Mucosa of descending colon (tissue), 3 donors: ENCODE measurements around the gene CLIP2. TPM values are rescaled to one million over a fixed set of nuclear protein-coding genes. Genes with fewer than 3 reads are reported as not detected.

Experiments used
- ATAC-seq: fragments of 200-7000 bp; cut with Tn5 transposase; one replicate; pipeline ENCODE4 v1.9.1; 2020; ENCODE audit warnings: mild to moderate bottlenecking, moderate library complexity
- DNase-seq, 3 donors: peaks; one replicate each; pipeline ENCODE4 v3.0.0-alpha.2; 2020
- H3K36me3 ChIP-seq: fragments of 200-600 bp; one replicate; pipeline ENCODE4 v1.8.0; 2021; ENCODE audit warnings: low read depth, mild to moderate bottlenecking
- H3K4me1 ChIP-seq: fragments of 200-600 bp; one replicate; pipeline ENCODE4 v1.8.0; 2021; ENCODE audit warnings: low read depth, mild to moderate bottlenecking
- H3K4me3 ChIP-seq: fragments of 200-600 bp; one replicate; pipeline ENCODE4 v1.8.0; 2021; ENCODE audit warnings: mild to moderate bottlenecking
- H3K9me3 ChIP-seq: fragments of 200-600 bp; one replicate; pipeline ENCODE4 v1.8.0; 2021; ENCODE audit warnings: mild to moderate bottlenecking
- intact Hi-C, 2 donors: fragments of 100-400 bp; cut with DNase I in 1 of 2; cut with micrococcal nuclease in 1 of 2; formaldehyde crosslinking; loops; one replicate each; pipeline versions ENCODE4 v1.11.0 to v1.11.1; 2022; cut with DNase I, micrococcal nuclease
- total RNA-seq, 3 donors: library from RNA; stranded (reverse); fragmentation: NEBNext Ultra II Directional in 2 of 3; extraction: Animal tissue kit (Norgen Biotek cat#: 25700) in 2 of 3; gene quantifications; one replicate each; pipeline versions ENCODE4 v1.2.1 to v1.2.4, GENCODE V29; 2021 to 2023
- TF ChIP-seq, protein P1 (sequence below): fragments of 200-600 bp; IDR thresholded peaks from one replicate; pipeline ENCODE4 v1.8.0; 2022; ENCODE audit warnings: antibody characterized with exemption, mild to moderate bottlenecking
- donor health status: DM: no; HTN: no; CAD: no; lungs with moderate emphysema.
- donor health status: DM: no; HTN: no; CAD: no.
- donor health status: DM: no; HTN: yes; CAD: no.

Gene CLIP2
- total RNA-seq, 3 donors from 2014 or later, result 57.6 to 77.7 (median 67.1) TPM

DNA sequence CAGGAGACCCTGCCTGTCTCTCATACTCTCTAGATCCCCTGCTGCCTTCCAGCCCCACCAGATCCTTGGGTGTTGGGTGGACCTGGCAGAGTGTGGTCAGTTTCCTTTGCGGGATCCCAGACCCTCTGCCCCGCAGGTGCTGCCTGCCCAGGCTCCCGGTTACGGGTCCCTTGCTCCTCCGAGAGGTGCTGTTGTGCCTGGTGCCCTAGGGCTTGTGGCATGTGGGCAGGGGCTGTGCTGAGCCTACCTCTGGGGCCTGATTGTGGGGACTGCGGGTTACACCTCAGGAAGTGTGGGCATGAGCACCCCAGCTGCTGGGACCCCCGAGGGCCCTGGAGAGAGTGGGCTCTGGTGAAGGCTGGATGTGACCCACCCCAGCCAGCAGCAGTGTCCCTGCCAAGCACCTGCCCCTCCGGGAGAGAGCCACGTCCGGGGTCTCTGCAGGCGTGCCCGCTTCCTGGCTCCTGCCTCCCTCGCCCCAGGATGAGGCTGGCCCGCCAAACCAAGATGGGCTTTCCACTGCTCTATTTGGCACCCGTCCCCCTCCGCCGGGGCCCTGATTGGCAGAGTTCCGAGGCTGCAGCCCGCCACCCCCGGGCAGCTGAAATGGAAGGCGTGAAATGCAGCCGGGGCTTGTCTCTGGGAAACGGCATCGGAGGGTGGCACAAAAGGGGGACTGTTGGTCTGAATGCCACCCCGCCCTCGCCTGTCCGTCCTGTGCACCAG, 17.0 kb downstream of the CLIP2 start:
- no peak for DNase-seq
- Histone ChIP-seq H3K36me3 (no peaks in the 10 kb centered on the region), H3K4me3 (no peak overlapping the region), H3K9me3 (no peaks in the 10 kb centered on the region), H3K4me1 (peaks cover 11% of the 10 kb centered on the region)
- ATAC-seq, result no peak
- intact Hi-C loops, result no loop called here
- TF ChIP-seq, protein P1, sequence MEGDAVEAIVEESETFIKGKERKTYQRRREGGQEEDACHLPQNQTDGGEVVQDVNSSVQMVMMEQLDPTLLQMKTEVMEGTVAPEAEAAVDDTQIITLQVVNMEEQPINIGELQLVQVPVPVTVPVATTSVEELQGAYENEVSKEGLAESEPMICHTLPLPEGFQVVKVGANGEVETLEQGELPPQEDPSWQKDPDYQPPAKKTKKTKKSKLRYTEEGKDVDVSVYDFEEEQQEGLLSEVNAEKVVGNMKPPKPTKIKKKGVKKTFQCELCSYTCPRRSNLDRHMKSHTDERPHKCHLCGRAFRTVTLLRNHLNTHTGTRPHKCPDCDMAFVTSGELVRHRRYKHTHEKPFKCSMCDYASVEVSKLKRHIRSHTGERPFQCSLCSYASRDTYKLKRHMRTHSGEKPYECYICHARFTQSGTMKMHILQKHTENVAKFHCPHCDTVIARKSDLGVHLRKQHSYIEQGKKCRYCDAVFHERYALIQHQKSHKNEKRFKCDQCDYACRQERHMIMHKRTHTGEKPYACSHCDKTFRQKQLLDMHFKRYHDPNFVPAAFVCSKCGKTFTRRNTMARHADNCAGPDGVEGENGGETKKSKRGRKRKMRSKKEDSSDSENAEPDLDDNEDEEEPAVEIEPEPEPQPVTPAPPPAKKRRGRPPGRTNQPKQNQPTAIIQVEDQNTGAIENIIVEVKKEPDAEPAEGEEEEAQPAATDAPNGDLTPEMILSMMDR, result no peak

DNA sequence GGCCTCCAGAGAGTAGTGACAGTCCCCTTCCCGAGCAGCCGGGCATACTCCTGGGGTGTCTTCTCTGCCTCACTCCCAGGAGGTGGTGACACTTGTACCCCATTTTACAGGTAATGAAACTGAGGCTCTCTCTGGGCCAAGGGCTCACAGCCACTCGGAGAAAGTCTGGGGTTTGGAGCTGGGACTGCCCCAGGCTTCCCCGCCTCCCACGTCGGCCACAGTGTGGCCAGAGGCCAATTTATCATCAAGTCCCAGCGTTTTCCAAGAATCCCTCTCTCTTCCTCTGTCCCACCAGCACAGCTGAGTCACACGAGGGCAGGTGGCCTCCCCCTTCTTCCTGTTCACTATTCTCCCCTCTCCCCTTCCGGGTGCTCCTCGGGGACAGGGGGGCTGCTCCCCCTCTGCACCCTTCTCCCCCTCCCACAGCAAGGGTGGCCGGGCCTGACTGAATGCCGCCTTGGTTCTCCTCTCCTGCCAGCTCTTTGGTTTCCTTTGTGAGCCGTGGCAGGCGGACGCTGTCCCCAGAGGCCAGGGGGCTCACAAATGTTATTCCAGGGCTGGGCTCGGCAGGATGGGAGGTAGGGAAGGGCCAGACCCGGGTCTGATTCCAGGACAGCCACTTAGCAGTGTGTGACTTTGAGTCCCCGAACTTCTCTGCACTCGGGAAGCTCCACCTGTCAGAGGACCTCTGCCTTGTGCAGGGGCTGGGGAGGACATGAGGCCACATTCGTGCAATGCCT, 17.7 kb downstream of the CLIP2 start:
- Histone ChIP-seq H3K4me3 (no peak overlapping the region), H3K9me3 (no peaks in the 10 kb centered on the region), H3K36me3 (no peaks in the 10 kb centered on the region), H3K4me1 (peaks cover 11% of the 10 kb centered on the region)
- DNase-seq (peak in 1 of 3 donors; percentile 42), ATAC-seq (peak; percentile 27)
- intact Hi-C loops, result no loop called here
- TF ChIP-seq, protein P1, result no peak

DNA sequence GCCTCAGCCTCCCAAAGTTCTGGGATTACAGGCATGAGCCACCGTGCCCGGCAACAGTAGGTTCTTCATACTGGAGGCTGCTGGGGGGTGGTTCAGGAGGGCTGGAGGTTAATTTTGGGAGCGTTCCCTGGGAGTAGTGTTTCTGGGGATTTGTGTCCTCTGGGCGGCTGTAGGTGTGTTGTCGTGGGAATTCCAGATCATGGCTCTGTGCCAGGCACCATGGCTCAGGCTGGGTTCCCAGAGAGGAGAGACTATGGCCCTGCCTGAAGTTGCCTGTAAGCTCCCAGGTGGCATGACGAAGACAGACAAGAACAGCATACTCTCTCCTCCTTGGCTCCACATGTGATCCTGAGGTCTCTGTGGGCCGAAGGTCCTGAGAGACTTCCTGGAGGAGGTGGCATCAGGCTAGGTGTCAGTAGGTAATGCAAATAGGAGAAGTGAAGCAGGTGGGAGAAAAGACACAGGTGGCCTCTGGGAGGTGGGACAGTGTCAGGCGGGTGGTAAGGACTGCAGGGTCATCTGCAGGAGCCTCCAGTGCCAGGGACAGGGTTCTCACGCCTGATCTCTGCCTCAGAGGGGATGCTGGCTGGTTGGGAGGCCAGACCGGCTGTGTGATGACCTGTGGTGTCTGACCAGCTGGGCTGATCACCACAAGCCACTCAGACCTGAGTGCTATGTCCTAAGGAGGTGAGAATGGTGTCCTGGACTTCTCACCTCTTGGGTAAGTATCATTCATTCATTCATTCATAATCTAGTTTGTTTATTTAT, 18.7 kb downstream of the CLIP2 start:
- DNase-seq (no peak), ATAC-seq (peak; percentile 11)
- Histone ChIP-seq H3K9me3 (no peaks in the 10 kb centered on the region), H3K4me3 (no peak overlapping the region), H3K36me3 (no peaks in the 10 kb centered on the region), H3K4me1 (peaks cover 14% of the 10 kb centered on the region)
- intact Hi-C loops, result no loop called here
- TF ChIP-seq, protein P1, result no peak

DNA sequence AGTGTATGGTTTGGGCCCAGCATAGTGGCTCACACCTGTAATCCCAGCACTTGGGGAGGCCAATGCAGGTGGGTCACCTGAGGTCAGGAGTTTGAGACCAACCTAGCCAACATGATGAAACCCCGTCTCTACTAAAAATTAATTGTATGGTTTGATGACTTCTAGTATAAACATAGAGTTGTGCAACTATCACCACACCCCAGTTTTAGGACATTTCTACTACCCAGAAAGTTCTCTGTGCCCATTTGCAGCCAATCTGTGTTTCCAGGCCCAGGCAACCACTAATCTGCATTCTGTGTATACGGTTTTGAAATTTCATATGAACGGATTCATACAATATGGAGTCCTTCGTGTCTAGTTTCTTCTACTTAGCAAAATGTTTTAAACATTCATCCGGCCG, 20.0 kb downstream of the CLIP2 start:
- Histone ChIP-seq H3K36me3 (no peaks in the 10 kb centered on the region), H3K9me3 (no peaks in the 10 kb centered on the region), H3K4me1 (peaks cover 14% of the 10 kb centered on the region), H3K4me3 (no peak overlapping the region)
- no peak for ATAC-seq
- no peak for DNase-seq
- TF ChIP-seq, protein P1, result no peak
- intact Hi-C loops, result no loop called here

DNA sequence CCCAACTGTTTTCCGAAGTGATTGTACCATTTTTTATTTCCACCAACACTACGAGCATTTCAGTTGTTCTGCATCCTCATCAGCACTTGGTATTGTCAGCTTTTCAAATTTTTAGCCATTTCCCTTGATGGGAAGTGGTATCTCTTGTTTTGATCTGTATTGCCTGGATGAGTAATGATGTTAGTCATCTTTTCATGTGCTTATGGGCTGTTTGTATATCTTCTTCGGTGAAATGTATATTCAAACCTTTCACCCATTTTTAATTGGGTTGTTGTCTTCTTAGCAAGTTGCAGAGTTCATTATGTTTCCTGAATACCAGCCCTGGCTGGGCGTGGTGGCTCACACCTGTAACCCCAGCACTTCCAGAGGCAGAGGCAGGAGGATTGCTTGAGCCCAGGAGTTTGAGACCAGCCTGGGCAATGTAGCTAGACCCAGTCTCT, 22.1 kb downstream of the CLIP2 start:
- Histone ChIP-seq H3K4me3 (no peak overlapping the region), H3K9me3 (no peaks in the 10 kb centered on the region), H3K36me3 (no peaks in the 10 kb centered on the region), H3K4me1 (peaks cover 11% of the 10 kb centered on the region)
- peak in 2 of 3 donors; percentile 64 to 69 for DNase-seq
- TF ChIP-seq, protein P1, result no peak
- ATAC-seq, result peak; percentile 84
- intact Hi-C loops, result no loop called here
